ENCODE measurements around the gene KCNN2.

GRCh38 chr5:114544561-114544960, 182.7 kb downstream of the KCNN2 start:
- TF ChIP-seq JUN (IDR thresholded peaks at IDR 0.05; ENCODE audit: low read depth, low read length) (no peak), POLR2A (IDR thresholded peaks at IDR 0.05; ENCODE audit: control extremely low read depth in 1 of 2, low read depth in 2 of 2, low read length in 2 of 2) (no peak)
